Measurements from ENCODE around the gene SCMH1.

GRCh38 chr1:41110736-41111135 is 131.4 kb downstream of the SCMH1 start:
- TF ChIP-seq CTCF (IDR thresholded peaks at IDR 0.05; ENCODE audit: low read depth, low read length) (no peak), EZH2phosphoT487 (IDR thresholded peaks at IDR 0.05; ENCODE audit: low read depth) (no peak)

All from OCI-LY3 (cell line).